ENCODE data around the gene TINAGL1. TPM values are rescaled to one million over a fixed set of nuclear protein-coding genes. Genes with fewer than 3 reads are reported as not detected.
A peak's percentile ranks its signal among the peaks of the same experiment; 100 is the strongest.

The TINAGL1 gene
- total RNA-seq, 6 experiments from 2014 or later, result 0.91 to 4.0 (median 1.9) TPM

DNA sequence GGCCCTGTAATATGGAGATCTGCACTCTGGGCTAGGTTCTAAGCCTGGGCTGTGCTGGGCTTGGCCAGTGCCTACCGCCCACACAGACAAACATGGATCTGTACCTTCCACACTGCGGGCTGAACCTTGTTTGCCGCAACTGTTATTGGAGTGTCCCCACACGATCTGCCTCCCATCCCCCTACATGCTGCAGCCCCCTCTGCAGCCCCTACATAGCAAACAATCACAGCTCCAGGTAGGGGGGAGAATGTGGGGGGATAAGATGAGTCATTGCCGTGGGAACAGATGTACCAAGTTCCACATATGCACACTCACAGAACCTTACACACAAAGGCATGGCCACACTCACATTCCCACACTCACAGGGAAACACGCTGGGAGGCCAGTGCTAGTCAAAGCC lies 39.1 kb downstream of the TINAGL1 start:
- TF ChIP-seq, protein P1, sequence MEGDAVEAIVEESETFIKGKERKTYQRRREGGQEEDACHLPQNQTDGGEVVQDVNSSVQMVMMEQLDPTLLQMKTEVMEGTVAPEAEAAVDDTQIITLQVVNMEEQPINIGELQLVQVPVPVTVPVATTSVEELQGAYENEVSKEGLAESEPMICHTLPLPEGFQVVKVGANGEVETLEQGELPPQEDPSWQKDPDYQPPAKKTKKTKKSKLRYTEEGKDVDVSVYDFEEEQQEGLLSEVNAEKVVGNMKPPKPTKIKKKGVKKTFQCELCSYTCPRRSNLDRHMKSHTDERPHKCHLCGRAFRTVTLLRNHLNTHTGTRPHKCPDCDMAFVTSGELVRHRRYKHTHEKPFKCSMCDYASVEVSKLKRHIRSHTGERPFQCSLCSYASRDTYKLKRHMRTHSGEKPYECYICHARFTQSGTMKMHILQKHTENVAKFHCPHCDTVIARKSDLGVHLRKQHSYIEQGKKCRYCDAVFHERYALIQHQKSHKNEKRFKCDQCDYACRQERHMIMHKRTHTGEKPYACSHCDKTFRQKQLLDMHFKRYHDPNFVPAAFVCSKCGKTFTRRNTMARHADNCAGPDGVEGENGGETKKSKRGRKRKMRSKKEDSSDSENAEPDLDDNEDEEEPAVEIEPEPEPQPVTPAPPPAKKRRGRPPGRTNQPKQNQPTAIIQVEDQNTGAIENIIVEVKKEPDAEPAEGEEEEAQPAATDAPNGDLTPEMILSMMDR (IDR thresholded peaks at IDR 0.05), result no peak
- Mint-ChIP-seq H3K4me1 (ENCODE audit: low read depth) (peaks cover 6% of the 10 kb centered on the region), H3K36me3 (ENCODE audit: low read depth) (no peaks in the 10 kb centered on the region), H3K4me3 (no peak overlapping the region), H3K9me3 (no peaks in the 10 kb centered on the region), H3K27ac (no peak overlapping the region), H3K27me3 (ENCODE audit: insufficient read depth) (peaks cover 8% of the 10 kb centered on the region)
- DNase-seq, result no peak

DNA sequence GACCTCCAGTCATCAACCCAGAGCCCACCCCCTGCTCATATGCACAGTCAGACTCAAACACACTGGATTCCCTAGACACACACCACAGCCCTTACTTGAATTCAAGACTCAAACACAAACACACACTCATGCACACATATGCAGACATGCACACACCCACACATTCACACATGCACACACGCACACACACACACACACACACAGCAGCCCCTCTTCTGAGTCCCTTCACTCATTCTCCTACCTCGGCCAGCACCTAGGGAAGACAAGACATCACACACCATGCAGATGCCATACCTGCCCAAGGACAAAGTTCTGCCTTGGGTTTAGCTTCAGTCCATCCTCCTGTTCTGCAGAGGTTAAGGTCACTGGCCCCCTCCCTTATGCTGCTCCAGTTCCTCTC lies 39.6 kb downstream of the TINAGL1 start:
- H3K27me3 Mint-ChIP-seq (ENCODE audit: insufficient read depth), result peaks cover 8% of the 10 kb centered on the region
- TF ChIP-seq, protein P1 (IDR thresholded peaks at IDR 0.05), result no peak
- H3K4me1 Mint-ChIP-seq (ENCODE audit: low read depth), result peaks cover 6% of the 10 kb centered on the region
- H3K27ac Mint-ChIP-seq, result no peak overlapping the region
- DNase-seq, result no peak
- no peaks in the 10 kb centered on the region for H3K9me3 Mint-ChIP-seq
- no peaks in the 10 kb centered on the region for H3K36me3 Mint-ChIP-seq (ENCODE audit: low read depth)
- no peak overlapping the region for H3K4me3 Mint-ChIP-seq

DNA sequence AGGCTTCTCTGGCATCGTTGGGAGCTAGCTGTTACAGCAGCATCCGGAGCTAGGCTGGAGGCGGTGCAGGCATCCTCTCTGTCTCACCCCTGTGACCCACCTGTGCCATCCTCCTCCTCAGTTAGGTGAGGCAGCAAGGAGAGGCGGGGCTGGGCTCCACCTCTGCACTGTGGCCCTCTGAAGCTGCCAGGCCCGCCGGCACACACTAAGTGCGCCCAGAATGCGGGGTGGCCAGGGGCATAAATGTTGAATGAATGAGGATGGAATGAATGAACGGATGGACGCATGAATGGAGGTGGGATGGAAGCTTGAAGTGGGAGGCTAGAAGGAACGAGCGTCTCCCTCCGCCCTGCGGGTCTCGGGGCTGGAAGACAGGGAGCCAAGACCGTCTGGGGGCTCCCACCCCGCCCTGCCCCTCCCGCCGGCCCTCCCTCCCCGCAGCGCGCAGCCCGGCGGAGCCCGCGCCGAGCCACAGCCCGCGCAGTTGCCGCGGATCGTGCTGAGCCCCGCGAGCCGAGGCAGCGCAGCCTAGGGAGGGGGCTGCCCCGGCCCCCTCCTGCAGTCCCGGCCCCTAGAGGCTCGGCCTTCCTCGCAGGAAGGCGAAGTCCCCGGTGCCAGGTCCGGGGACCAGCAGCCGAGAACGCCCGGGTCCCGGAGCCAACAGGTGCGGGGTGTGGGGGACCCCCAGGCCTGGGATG lies 41.1 kb downstream of the TINAGL1 start, which contains the start of gene HCRTR1:
HCRTR1 (plus strand) TSS at position 472 of the 698 bp plus-strand sequence. CDS start 1,504 bp downstream, outside the sequence.
- peaks cover 6% of the 10 kb centered on the region for H3K4me1 Mint-ChIP-seq (ENCODE audit: low read depth)
- H3K9me3 Mint-ChIP-seq, result no peaks in the 10 kb centered on the region
- peak within 1 kb of the TSS; percentile 74 for H3K4me3 Mint-ChIP-seq
- DNase-seq, result no peak
- no peak within 1 kb of the TSS for H3K27ac Mint-ChIP-seq
- H3K36me3 Mint-ChIP-seq (ENCODE audit: low read depth), result no peaks in the 10 kb centered on the region
- TF ChIP-seq, protein P1 (IDR thresholded peaks at IDR 0.05), result no peak
- peaks cover 8% of the 10 kb centered on the region for H3K27me3 Mint-ChIP-seq (ENCODE audit: insufficient read depth)

GRCh38 chr1:31617916-31618746 lies 41.8 kb downstream of the TINAGL1 start:
- H3K27ac Mint-ChIP-seq, result no peak overlapping the region
- no peak overlapping the region; the same call in 1 of the 2 replicates for H3K4me3 Mint-ChIP-seq
- no peak for DNase-seq
- H3K4me1 Mint-ChIP-seq (ENCODE audit: low read depth), result peaks cover 6% of the 10 kb centered on the region
- H3K27me3 Mint-ChIP-seq (ENCODE audit: insufficient read depth), result peaks cover 8% of the 10 kb centered on the region
- no peaks in the 10 kb centered on the region for H3K36me3 Mint-ChIP-seq (ENCODE audit: low read depth)
- TF ChIP-seq, protein P1 (IDR thresholded peaks at IDR 0.05), result peak; percentile 96
- H3K9me3 Mint-ChIP-seq, result no peaks in the 10 kb centered on the region

GRCh38 chr1:31618916-31619846 lies 42.9 kb downstream of the TINAGL1 start:
- no peaks in the 10 kb centered on the region for H3K9me3 Mint-ChIP-seq
- DNase-seq, result no peak
- no peaks in the 10 kb centered on the region for H3K36me3 Mint-ChIP-seq (ENCODE audit: low read depth)
- peaks cover 6% of the 10 kb centered on the region for H3K4me1 Mint-ChIP-seq (ENCODE audit: low read depth)
- no peak overlapping the region for H3K4me3 Mint-ChIP-seq
- H3K27ac Mint-ChIP-seq, result no peak overlapping the region
- TF ChIP-seq, protein P1 (IDR thresholded peaks at IDR 0.05), result no peak
- peaks cover 8% of the 10 kb centered on the region for H3K27me3 Mint-ChIP-seq (ENCODE audit: insufficient read depth)

Measured in HFFc6 (cell line).